BJ (cell line): Measurements from ENCODE around the gene ARID5B. TPM values are rescaled to one million over a fixed set of nuclear protein-coding genes. Genes with fewer than 3 reads are reported as not detected.

Source experiments
- CTCF ChIA-PET: fragments of 350-600 bp; formaldehyde crosslinking; extraction: SDS; loops from one replicate; lab custom pipeline; 2021; ENCODE audit warnings: antibody characterized with exemption, inconsistent platforms; lab: Yijun Ruan, JAX
- POLR2A ChIA-PET: fragments of 300-600 bp; sonication (Branson Sonifier 250); formaldehyde crosslinking; extraction: SDS; loops from one replicate; lab custom pipeline; 2021; ENCODE audit warnings: antibody characterized with exemption; lab: Charles Lee
- DNase-seq: peaks from one replicate; pipeline ENCODE4 v3.0.0-alpha.2; 2011; ENCODE audit warnings: low read depth
- H3K27me3 ChIP-seq: 2 replicates; pipeline ENCODE4 v1.6.0; 2011; ENCODE audit warnings: low read length; ENCODE audit not compliant: control insufficient read depth, insufficient read depth
- H3K36me3 ChIP-seq: 2 replicates; pipeline ENCODE4 v1.5.1; 2011; ENCODE audit warnings: low read length; ENCODE audit not compliant: control insufficient read depth, insufficient read depth
- H3K4me3 ChIP-seq: 2 replicates; pipeline ENCODE4 v1.5.1; 2011; ENCODE audit warnings: low read depth, mild to moderate bottlenecking, control low read depth, low read length
- polyA plus RNA-seq: library from polyadenylated mRNA; depleted of rRNA; stranded (reverse); fragments of >200 nt; gene quantifications from 2 replicates; pipeline ENCODE4 v1.2.3, GENCODE V29; 2011
- TF ChIP-seq, protein P1 (sequence below): IDR thresholded peaks from 2 replicates; pipeline ENCODE4 v1.5.1; 2011; ENCODE audit warnings: low read depth, mild to moderate bottlenecking, control low read depth, inconsistent platforms, low read length, moderate library complexity; ENCODE audit not compliant: insufficient read depth

The ARID5B gene
- polyA plus RNA-seq, 1 experiment, result 73.8 TPM

DNA sequence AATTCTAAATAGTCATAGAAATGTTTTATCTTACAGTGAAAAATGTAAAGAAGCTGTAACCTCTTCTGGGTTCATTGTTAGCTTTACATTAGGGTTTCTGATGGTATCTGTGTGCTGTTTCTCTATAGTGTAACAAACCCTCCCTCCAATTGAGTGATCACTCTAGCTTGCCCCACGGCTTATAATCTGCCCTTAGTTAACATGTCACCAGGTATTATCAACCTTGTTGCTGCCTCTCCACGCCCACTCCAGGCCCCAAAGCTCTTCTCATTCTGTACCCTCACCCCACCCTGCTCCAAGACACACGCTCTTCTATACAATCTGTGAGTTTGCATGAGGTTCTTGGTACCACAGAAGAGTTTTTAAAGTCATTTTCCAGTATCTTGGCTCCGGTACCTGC, 139.4 kb downstream of the ARID5B start:
- no peaks in the 10 kb centered on the region for H3K27me3 ChIP-seq
- no peak overlapping the region for H3K4me3 ChIP-seq
- no peak for DNase-seq
- TF ChIP-seq, protein P1, sequence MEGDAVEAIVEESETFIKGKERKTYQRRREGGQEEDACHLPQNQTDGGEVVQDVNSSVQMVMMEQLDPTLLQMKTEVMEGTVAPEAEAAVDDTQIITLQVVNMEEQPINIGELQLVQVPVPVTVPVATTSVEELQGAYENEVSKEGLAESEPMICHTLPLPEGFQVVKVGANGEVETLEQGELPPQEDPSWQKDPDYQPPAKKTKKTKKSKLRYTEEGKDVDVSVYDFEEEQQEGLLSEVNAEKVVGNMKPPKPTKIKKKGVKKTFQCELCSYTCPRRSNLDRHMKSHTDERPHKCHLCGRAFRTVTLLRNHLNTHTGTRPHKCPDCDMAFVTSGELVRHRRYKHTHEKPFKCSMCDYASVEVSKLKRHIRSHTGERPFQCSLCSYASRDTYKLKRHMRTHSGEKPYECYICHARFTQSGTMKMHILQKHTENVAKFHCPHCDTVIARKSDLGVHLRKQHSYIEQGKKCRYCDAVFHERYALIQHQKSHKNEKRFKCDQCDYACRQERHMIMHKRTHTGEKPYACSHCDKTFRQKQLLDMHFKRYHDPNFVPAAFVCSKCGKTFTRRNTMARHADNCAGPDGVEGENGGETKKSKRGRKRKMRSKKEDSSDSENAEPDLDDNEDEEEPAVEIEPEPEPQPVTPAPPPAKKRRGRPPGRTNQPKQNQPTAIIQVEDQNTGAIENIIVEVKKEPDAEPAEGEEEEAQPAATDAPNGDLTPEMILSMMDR, result no peak
- ChIA-PET CTCF (interaction anchor here (1.0 to 4.4 kb wide), 3 partner anchors 9 to 144 kb away, joined by 3 to 30 read pairs (median 4); no protein-coding TSS in a partner anchor), POLR2A (no interaction called here)
- no peaks in the 10 kb centered on the region for H3K36me3 ChIP-seq

DNA sequence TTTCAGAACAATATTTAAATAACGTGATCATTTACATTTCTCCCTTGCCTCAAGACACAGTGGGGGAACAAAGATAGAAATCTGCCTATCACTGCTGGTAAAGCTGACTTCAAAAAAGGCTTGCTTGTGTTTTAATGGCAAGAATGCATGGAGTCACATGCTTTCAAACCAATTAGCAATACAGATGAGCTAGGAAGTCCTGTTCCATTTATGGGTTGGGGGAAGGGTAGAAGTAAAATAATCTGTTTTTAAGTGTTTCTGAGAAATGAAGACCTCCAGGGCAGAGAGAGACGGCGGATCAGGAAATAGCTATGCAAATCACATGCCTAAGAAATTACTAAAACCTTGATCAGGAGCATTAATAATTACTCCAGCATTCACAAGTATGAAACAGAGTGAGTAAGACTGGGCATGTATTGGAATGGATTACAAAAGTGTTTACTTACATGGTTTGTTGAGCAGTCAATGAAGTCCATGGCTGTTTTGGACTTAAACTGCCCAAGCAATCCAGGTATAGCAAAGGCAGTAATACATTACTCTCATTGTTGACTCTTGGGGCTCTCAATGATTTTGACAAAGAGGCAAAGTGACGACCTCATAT, 142.0 kb downstream of the ARID5B start:
- CTCF ChIA-PET, result interaction anchor here (0.5 to 1.3 kb wide), 3 partner anchors 127 to 1268 kb away, joined by 3 to 7 read pairs (median 4); no protein-coding TSS in a partner anchor
- no peaks in the 10 kb centered on the region for H3K27me3 ChIP-seq
- DNase-seq, result peak; percentile 85
- H3K36me3 ChIP-seq, result no peaks in the 10 kb centered on the region
- POLR2A ChIA-PET, result interaction anchor here (0.5 to 1.0 kb wide), 4 partner anchors 9 to 410 kb away, joined by 3 to 18 read pairs (median 3); no protein-coding TSS in a partner anchor
- TF ChIP-seq, protein P1, result no peak
- H3K4me3 ChIP-seq, result no peak overlapping the region

DNA sequence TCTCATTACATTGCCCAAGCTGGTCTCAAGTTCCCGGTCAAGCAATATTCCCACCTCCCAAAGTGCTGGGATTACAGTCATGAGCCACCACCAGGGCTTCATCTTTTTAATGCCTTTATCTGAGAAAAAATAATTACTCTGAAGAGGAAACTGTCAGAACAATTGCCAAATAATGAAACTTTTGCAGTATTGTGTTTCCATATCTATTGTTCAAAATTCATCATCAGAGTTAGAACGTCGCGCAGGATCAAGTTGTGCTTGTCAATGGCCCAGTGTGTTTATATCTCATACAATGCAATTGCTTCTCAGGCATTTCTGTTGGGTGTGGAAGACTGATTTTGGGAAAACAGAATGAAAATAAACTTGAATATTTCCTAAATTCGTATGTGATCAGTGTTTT, 143.1 kb downstream of the ARID5B start:
- ChIA-PET CTCF (interaction anchor here (0.7 to 1.4 kb wide), 2 partner anchors 63 to 141 kb away, joined by 3 read pairs; no protein-coding TSS in a partner anchor), POLR2A (no interaction called here)
- Histone ChIP-seq H3K36me3 (no peaks in the 10 kb centered on the region), H3K27me3 (no peaks in the 10 kb centered on the region), H3K4me3 (no peak overlapping the region)
- TF ChIP-seq, protein P1, result no peak
- DNase-seq, result no peak

DNA sequence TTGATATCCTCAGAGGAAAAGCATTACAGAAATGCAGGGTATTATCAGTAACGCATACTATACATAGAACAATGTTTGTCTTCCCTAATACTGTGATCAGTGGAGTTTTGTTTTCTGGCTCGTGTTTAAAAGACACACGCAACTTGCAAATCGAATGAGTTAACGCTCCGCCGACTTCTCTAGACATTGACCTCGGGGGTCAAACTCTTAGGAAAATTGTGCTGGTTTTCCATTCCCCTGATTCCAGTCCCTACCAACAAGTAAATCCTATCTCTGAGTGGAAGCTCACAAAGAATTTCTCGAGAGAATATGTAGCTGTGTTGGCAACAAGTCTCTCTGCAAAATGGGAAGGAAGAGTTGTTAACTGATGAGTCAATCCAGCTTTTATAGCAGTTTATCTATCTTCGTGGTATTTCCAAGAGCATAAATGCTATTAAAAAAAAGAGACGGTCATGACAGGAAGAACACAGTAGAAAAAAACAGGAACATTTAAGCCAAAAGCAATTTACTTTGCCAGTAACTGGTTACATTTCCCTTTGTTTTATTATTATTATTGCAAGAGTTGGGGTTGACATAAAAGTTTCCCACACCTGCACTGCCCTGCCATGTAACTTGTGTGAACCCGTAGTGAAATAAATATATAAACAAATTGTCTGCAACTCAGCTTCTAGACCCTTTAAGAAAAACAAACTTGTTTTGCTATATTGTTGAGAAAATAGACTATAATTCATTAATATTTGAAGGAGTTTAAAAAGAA, 144.4 kb downstream of the ARID5B start:
- DNase-seq, result peak; percentile 97
- TF ChIP-seq, protein P1, result no peak
- H3K4me3 ChIP-seq, result no peak overlapping the region
- H3K36me3 ChIP-seq, result no peaks in the 10 kb centered on the region
- ChIA-PET CTCF (interaction anchor here (1.4 kb wide), 1 partner anchor 143 kb away, joined by 3 read pairs; no protein-coding TSS in a partner anchor), POLR2A (interaction anchor here (0.6 to 0.7 kb wide), 2 partner anchors 25 to 208 kb away, joined by 3 to 5 read pairs; no protein-coding TSS in a partner anchor)
- H3K27me3 ChIP-seq, result no peaks in the 10 kb centered on the region

DNA sequence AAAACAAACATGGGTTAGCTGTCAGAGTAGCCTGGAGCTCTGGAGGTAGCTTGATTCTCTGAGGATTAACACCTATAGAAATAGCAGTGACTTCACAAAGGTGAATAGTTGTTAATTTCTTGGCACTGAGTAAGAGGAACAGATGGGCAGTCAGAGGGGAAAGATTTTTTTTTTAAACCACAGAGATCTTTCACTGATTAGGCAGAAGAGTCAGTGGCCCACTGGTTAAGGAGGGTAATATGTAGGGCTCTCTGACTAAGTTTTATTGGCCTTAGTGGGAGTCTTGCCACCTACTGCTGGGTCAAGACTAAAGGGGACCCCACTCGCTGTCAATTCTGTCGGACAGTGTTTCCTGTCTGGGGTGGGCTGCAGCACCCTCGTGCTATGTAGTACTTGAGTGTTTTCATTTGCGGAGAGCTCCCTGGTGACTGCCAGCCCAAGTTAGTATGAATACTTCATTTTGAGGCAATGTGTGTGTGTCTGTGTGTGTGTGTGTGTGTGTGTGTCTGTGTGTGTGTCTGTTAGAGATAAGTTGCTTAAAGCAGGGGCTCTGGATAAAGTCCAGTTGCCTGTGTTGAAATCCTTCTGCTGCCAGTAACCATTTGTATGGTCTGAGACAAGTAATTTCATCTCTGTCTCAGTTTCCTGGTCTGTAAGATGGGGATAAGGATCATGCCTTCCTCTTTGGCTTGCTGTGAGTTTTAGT, 145.2 kb downstream of the ARID5B start:
- Histone ChIP-seq H3K27me3 (no peaks in the 10 kb centered on the region), H3K36me3 (0 out of 2 replicates have a peak, but pooled peaks cover 1% of the 10 kb centered on the region), H3K4me3 (no peak overlapping the region)
- TF ChIP-seq, protein P1, result no peak
- peak; percentile 41 for DNase-seq
- CTCF ChIA-PET, result no interaction called here
- POLR2A ChIA-PET, result interaction anchor here (0.6 kb wide), 1 partner anchor 26 kb away, joined by 5 read pairs; no protein-coding TSS in a partner anchor
